NCI-H774 (cell line): Measurements from ENCODE around the gene PIP5KL1.

ENCODE experiments used
- DNase-seq: peaks from one replicate; lab custom pipeline; 2025; lab: John Stamatoyannopoulos, UW

The PIP5KL1 gene

GRCh38 chr9:127915801-127916719 is 14.5 kb downstream of the PIP5KL1 start:
- DNase-seq, result peak; percentile 39

- no peak for DNase-seq
Observed at GRCh38 chr9:127915325-127915752, 15.2 kb downstream of the PIP5KL1 start.

GRCh38 chr9:127913682-127914081 is 16.9 kb downstream of the PIP5KL1 start:
- no peak for DNase-seq

DNA sequence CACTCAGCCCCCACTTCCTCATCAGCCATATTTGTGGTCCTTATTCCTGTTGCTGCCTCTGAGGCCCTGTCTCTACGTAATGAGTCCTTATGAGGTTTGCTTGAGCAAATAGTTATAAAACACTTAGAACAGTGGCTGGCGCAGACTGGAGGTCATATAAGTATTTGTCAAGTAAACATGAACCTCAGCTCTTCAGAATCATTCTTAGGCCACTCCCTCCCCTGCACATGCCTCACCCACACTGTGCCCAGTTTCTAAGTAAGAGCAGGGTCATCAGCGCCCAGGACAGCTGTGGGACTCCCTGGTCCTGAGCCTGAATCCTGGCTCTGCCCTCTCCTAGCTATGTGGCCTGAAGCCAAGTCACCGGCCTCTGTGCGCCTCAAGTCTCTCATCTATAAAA is 17.7 kb downstream of the PIP5KL1 start:
- DNase-seq, result peak; percentile 62

DNA sequence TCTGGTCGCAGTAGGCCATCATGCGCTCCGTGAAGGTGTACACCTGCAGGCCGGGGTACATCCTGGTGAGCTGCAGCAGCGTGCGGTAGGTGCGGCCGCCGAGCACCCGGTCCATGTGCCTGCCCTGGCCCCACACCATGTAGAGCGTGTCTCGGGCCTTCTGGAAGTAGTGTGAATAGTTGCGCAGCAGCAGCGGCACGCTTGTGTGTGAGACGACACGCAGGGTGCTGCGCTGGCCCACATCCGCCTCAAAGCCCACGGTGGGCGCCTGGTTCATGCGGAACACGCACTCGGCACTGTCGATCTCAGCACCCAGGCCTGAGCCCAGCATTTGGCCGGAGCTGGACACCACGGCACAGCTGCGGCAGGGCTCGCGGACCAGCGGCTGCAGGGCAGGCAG is 18.3 kb downstream of the PIP5KL1 start:
- DNase-seq, result no peak

DNA sequence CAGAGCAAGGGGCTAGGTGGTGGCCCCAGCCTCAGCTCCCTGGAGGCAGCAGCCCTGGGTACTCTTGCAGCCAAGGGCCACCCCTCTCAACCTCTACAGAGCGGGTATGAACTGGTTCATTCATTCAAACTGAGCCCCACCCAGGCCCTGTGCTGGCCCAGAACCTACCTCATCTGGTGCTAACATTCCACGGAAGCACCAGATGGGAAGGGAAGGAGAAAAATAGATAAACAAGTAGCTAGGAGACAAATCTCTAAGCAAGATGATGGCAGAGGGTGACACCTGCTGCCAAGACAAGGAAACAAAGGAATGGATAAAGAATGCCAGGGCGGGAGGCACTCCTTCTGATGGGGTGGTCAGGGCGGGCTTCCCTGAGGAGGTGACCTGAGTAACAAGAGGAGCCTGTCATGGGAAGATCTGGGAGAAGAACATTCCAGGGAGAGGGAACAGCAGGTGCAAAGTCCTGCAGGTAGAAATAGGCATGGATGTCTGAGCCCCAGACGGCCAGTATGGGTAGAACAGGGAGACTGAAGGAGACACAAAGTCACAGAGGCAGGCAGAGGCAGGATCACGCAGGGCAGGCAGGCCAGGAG is 19.9 kb downstream of the PIP5KL1 start:
- no peak for DNase-seq

DNA sequence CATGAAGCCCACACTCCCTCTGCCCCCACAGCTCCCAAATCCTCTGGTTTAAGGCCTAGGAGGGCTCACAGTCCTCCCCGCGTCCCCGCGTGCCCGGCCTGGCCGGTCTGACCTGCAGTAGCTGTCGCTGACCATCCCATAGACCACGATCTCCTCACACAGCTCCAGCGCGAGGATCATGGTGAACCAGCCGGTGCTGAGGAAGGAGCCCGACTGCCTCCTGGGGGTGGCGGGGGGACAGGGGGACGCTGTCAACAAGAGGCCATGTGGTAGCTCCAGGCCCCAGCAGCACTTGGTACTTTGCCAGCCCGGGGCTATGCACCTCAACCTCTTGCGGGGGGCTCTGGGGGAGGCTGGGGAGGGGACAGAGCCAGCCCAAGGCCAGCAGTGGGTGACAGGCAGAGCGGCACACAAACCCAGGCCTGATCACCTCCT is 20.7 kb downstream of the PIP5KL1 start:
- no peak for DNase-seq

- no peak for DNase-seq
Observed at GRCh38 chr9:127908660-127908926, 22.0 kb downstream of the PIP5KL1 start.

DNA sequence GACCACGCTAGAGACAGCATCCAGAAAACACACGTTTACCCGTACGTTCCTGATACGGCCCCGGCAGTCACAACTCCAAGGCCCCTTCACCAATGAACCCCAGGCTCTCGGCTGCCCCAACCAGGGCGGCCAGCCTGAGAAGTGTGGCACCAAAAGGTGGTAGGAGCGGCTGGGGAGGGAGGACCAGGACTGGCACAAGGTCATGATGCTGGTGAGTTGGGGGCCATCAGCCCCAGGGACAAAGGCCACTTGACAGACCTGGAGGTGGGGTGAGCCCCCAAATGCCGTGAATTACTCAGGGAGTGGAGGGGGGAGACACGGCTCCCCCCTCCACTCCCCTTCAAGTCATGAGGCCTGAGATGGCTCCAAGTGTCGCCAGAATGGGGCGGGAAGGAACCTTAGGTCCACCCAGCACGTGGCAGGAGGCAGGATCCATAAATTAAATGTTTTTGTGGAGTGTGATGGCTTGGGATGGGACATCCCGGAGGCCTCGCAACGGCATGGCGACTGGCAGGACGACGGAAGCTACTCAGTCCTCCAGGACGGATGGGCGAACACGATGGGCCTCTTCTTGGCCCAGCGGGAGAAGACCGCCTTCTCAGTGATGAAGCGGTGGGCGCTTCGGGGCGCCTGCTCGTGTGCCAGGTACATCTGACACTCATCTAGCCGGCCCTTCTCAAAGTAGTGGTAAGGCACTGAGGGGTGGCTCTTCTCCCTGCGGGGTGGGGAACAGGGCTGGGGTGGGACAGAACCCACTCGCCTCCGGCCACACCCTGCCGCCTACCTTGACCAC is 22.5 kb downstream of the PIP5KL1 start:
- no peak for DNase-seq

DNA sequence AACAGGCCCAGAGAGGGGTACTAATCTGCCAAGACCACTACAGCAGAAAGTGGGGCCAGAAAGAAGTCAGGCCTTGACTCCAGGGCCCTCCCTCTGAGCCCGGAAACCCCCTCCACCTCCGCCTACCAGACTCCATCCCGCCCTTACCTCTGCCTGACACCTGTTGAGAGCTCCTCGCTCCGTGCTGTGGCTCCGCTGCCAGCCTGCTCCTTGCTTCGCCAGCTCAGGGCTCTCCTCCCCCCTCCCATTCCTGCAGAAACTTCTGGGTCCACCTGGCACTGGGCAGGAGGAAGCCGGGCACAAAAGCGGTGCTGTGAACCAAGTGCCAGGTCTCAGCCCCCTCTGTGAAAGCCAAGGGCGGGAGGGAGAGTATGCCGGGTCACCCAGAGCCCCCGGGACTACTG is 24.8 kb downstream of the PIP5KL1 start:
- DNase-seq, result no peak

DNA sequence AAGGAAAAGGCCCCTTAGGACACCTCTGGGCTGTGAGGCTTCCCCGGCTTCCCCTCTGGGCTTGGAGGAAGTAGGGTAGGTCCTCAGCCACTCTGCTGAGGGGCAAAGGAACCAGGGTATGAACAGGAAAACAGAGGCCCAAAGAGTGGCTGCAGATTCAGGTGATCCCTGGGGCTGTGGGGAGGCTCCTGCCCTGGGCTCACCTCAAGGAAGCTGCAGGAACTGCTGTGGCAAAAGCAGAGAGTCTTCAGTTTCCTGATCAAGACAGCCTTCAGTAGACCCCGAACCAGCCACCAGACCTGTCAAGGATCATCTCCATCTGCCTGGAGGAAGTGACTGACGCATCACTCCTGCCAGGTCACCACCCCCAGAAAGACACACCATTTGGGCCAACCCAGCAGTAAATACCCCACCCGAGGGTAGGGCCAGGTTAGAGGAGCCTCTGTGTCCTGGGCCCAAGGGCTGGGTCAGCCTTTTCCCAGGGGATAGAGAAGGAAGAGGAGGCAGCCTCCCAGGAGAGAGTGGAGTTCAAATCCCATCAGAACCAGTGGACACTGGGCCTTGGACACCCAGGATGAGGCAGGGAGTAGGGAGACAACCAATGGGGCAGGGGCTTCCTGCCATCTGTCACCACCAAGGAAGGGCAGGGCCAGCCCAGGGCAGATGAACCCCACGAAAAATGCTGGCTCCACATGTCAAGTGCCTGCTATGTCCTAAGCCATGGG is 25.4 kb downstream of the PIP5KL1 start:
- no peak for DNase-seq

DNA sequence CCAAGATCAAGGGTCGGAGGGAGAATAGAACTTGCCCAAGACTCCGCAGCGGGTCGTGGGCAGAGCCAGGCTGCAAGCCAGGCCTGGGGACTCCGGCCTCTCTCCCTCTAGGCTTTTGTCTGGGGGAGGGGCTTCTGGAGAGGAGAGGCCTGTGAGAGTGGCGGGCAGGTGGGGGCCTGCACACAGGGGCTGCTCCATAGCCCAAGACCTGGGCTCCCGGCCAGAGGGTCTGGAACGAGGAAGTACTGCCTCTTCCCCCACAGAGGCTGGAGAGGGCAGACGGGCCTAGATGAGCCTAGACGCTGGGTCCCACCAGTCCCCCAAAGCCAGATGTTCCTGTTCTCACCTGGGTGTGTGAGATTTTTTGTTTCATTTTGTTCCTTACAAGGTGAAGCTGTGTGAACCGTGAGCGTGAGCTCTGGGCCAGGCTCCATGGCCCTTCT is 26.0 kb downstream of the PIP5KL1 start:
- no peak for DNase-seq

GRCh38 chr9:127903557-127904475 is 26.8 kb downstream of the PIP5KL1 start:
- DNase-seq, result no peak

GRCh38 chr9:127899128-127899943 is 31.2 kb downstream of the PIP5KL1 start, which contains the start of gene ST6GALNAC6:
Gene ST6GALNAC6 (minus strand): TSS chr9:127899603. CDS start chr9:127897981, 1,622 bp downstream.
- peak; percentile 75 for DNase-seq

DNA sequence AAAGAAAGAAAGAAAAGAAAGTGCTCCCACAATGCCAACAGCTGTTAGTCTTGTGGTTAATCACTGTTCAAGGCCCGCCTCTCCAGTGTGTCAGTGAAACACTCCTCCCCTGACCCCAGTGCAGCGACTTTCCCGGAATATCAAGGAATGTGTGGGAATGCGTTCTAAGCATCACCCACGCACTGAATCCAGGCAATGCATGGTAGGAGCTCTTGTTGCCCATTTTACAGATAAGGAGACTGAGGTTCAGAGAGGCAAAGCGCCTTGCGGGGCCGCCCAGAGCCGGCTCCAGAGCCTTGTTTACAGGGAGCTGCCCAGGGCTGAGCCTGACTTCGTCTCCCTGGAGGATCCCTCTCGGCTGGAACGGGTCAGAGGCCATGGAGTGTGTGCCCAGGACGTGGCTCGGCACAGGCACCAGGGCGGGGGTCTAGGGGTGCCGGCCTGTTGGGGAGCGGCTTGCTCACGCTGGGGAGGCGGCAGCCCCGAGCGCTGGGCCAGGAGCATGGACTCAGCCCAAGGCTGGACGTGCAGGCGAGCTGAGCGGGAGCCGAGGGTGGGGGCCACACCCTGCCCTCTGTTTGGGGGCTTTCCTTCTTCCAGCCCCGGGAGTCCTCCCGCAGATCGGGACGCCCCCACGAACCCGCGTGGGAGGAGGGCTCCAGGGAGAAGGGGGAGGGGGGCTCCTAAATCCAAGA is 32.0 kb downstream of the PIP5KL1 start:
- no peak for DNase-seq

GRCh38 chr9:127897193-127897692 is 33.3 kb downstream of the PIP5KL1 start:
- DNase-seq, result no peak

GRCh38 chr9:127896395-127897192 is 34.0 kb downstream of the PIP5KL1 start:
- no peak for DNase-seq

DNA sequence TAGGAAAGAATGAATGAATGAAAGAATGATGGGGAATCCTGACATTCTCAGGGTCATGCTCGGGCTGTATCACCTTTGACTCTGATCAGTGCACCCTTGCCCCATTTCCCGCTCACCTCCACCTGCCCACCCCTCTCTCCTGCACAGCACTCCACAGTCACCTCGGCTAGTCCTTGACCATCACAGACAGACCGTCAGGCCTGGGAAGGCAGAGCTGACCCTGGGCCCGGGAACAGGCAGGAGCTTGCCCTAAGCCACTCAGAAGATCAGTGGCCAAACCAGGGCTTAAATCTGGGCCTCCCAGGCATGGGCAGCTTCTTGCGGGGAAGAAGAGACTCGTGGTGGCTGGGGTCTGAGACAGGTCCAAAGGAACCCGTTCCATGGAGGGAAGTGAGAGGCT is 34.8 kb downstream of the PIP5KL1 start:
- DNase-seq, result no peak
